HepG2 (cell line): Measurements from ENCODE around the gene ANKRD10. TPM values are rescaled to one million over a fixed set of nuclear protein-coding genes. Genes with fewer than 3 reads are reported as not detected.

Source experiments
- CENPT ChIP-seq: sonication (generic); formaldehyde crosslinking; IDR thresholded peaks from 2 replicates; pipeline ENCODE4 v1.8.0; 2022; ENCODE audit warnings: low read depth, mild to moderate bottlenecking, moderate library complexity, missing genetic modification reagents
- HMG20B ChIP-seq: conservative IDR thresholded peaks from 2 replicates; pipeline ENCODE4 v1.6.1; 2016; ENCODE audit warnings: missing genetic modification reagents, missing compliant biosample characterization
- HOXA5 ChIP-seq: sonication (generic); formaldehyde crosslinking; IDR thresholded peaks from 2 replicates; pipeline ENCODE4 v1.4.0; 2020; ENCODE audit warnings: missing genetic modification reagents
- HOXD1 ChIP-seq: sonication (generic); formaldehyde crosslinking; IDR thresholded peaks from 2 replicates; pipeline ENCODE4 v1.5.0; 2020; ENCODE audit warnings: missing genetic modification reagents
- KLF15 ChIP-seq: sonication (generic); formaldehyde crosslinking; IDR thresholded peaks from 2 replicates; pipeline ENCODE4 v1.8.1; 2023; ENCODE audit warnings: borderline replicate concordance, mild to moderate bottlenecking, inconsistent platforms, missing genetic modification reagents, mixed read lengths
- MAZ ChIP-seq, 2 experiments: sonication (generic) in 1 of 2; formaldehyde crosslinking in 1 of 2; IDR thresholded peaks; 2 replicates each; pipeline versions ENCODE4 v1.5.0 to v1.6.1; 2012 to 2020; ENCODE audit warnings: low read depth in 2 of 2, mild to moderate bottlenecking in 2 of 2, borderline replicate concordance in 1 of 2, improper control_type of control experiment in 1 of 2, low read length in 1 of 2, missing genetic modification reagents in 1 of 2, moderate library complexity in 1 of 2
- NBN ChIP-seq: fragments of 450-650 bp; conservative IDR thresholded peaks from 2 replicates; pipeline ENCODE4 v1.6.1; 2017
- PITX1 ChIP-seq: sonication (generic); formaldehyde crosslinking; IDR thresholded peaks from 2 replicates; pipeline ENCODE4 v1.5.1; 2020; ENCODE audit warnings: mild to moderate bottlenecking, missing genetic modification reagents
- RFX3 ChIP-seq: IDR thresholded peaks from 2 replicates; pipeline ENCODE4 v1.6.1; 2016; ENCODE audit warnings: missing biosample characterization, missing genetic modification reagents
- RFXAP ChIP-seq: sonication (generic); formaldehyde crosslinking; IDR thresholded peaks from 2 replicates; pipeline ENCODE4 v1.4.0; 2020; ENCODE audit warnings: missing genetic modification reagents, borderline replicate concordance
- SMAD9 ChIP-seq: sonication (generic); formaldehyde crosslinking; IDR thresholded peaks from 2 replicates; pipeline ENCODE4 v1.5.1; 2020; ENCODE audit warnings: mild to moderate bottlenecking, missing genetic modification reagents
- ZBTB38 ChIP-seq: sonication (generic); formaldehyde crosslinking; IDR thresholded peaks from 2 replicates; pipeline ENCODE4 v1.5.1; 2020; ENCODE audit warnings: mild to moderate bottlenecking, missing genetic modification reagents
- ZBTB42 ChIP-seq: sonication (generic); formaldehyde crosslinking; IDR thresholded peaks from 2 replicates; pipeline ENCODE4 v1.5.0; 2020; ENCODE audit warnings: mild to moderate bottlenecking, missing genetic modification reagents
- ZC3H13 ChIP-seq: sonication (generic); formaldehyde crosslinking; IDR thresholded peaks from 2 replicates; pipeline ENCODE4 v1.8.1; 2023; ENCODE audit warnings: mild to moderate bottlenecking, missing genetic modification reagents, moderate library complexity
- ZMAT3 ChIP-seq: sonication (generic); formaldehyde crosslinking; conservative IDR thresholded peaks from 2 replicates; pipeline ENCODE4 v1.7.0; 2021; ENCODE audit warnings: missing genetic modification reagents
- ZNF160 ChIP-seq: sonication (generic); formaldehyde crosslinking; IDR thresholded peaks from 2 replicates; pipeline ENCODE4 v1.8.0; 2022; ENCODE audit warnings: mild to moderate bottlenecking, inconsistent platforms, missing genetic modification reagents
- ZNF333 ChIP-seq: sonication (generic); formaldehyde crosslinking; IDR thresholded peaks from 2 replicates; pipeline ENCODE4 v1.4.0; 2020; ENCODE audit warnings: mild to moderate bottlenecking, missing genetic modification reagents, borderline replicate concordance
- ZNF570 ChIP-seq: sonication (generic); formaldehyde crosslinking; IDR thresholded peaks from 2 replicates; pipeline ENCODE4 v1.4.0; 2020; ENCODE audit warnings: mild to moderate bottlenecking, missing genetic modification reagents, borderline replicate concordance
- ZNF720 ChIP-seq: sonication (generic); formaldehyde crosslinking; IDR thresholded peaks from 2 replicates; pipeline ENCODE4 v1.4.0; 2020; ENCODE audit warnings: missing genetic modification reagents
- ZNF775 ChIP-seq: sonication (generic); formaldehyde crosslinking; IDR thresholded peaks from 2 replicates; pipeline ENCODE4 v1.4.0; 2020; ENCODE audit warnings: missing genetic modification reagents, mild to moderate bottlenecking, moderate library complexity, borderline replicate concordance
- ZZZ3 ChIP-seq: sonication (generic); formaldehyde crosslinking; IDR thresholded peaks from 2 replicates; pipeline ENCODE4 v1.4.0; 2020; ENCODE audit warnings: missing genetic modification reagents, mild to moderate bottlenecking, borderline replicate concordance
- polyA plus RNA-seq, 8 experiments: library from polyadenylated mRNA; depleted of rRNA in 3 of 8; stranded (reverse) in 7 of 8; unstranded in 1 of 8; fragments of >200 nt; fragmentation: Illumina TruSeq in 4 of 8; extraction: Trizol in 4 of 8; gene quantifications; 2 replicates each; pipeline versions ENCODE4 v1.2.1 to v1.2.3, GENCODE V29; 2011 to 2016; ENCODE audit warnings: low read depth in 4 of 8, missing spikeins in 1 of 8, mixed read lengths in 1 of 8; ENCODE audit not compliant: insufficient read depth in 1 of 8
- total RNA-seq, 5 experiments: library from RNA; depleted of rRNA; stranded (reverse); fragments of >200 nt; fragmentation: Illumina TruSeq; extraction: Trizol; gene quantifications; 2 replicates each; pipeline ENCODE4 v1.2.3, GENCODE V29; 2016; ENCODE audit warnings: low read depth in 1 of 5
- TF ChIP-seq, protein P1 (sequence below): IDR thresholded peaks from 2 replicates; pipeline ENCODE4 v1.6.1; 2016; ENCODE audit warnings: low read depth, missing genetic modification reagents, missing compliant biosample characterization
- TF ChIP-seq, protein P2 (sequence below): IDR thresholded peaks from 2 replicates; pipeline ENCODE4 v1.6.1; 2016; ENCODE audit warnings: low read depth, borderline replicate concordance
- TF ChIP-seq, protein P3 (sequence below): sonication (generic); formaldehyde crosslinking; IDR thresholded peaks from 2 replicates; pipeline ENCODE4 v1.8.0; 2022; ENCODE audit warnings: mild to moderate bottlenecking, missing genetic modification reagents

The ANKRD10 gene
- total and polyA plus RNA-seq, 2 of the 13 experiments (the other 11 are each of a cell fraction or from before 2014, with no cell fraction given), result 108 to 115 TPM

GRCh38 chr13:110915057-110915873, at the start of gene ANKRD10 (continued):
- TF ChIP-seq KLF15 (CRISPR knock-in tag), result no peak
- TF ChIP-seq ZNF160 (CRISPR knock-in tag), result peak; percentile 30; the same call in 1 of the 2 replicates
- TF ChIP-seq HOXA5 (CRISPR knock-in tag), result peak; percentile 78
- 0 out of 2 replicates have a peak, but pooled peaks have one; percentile 36 for TF ChIP-seq RFXAP (CRISPR knock-in tag)
- TF ChIP-seq, protein P1, sequence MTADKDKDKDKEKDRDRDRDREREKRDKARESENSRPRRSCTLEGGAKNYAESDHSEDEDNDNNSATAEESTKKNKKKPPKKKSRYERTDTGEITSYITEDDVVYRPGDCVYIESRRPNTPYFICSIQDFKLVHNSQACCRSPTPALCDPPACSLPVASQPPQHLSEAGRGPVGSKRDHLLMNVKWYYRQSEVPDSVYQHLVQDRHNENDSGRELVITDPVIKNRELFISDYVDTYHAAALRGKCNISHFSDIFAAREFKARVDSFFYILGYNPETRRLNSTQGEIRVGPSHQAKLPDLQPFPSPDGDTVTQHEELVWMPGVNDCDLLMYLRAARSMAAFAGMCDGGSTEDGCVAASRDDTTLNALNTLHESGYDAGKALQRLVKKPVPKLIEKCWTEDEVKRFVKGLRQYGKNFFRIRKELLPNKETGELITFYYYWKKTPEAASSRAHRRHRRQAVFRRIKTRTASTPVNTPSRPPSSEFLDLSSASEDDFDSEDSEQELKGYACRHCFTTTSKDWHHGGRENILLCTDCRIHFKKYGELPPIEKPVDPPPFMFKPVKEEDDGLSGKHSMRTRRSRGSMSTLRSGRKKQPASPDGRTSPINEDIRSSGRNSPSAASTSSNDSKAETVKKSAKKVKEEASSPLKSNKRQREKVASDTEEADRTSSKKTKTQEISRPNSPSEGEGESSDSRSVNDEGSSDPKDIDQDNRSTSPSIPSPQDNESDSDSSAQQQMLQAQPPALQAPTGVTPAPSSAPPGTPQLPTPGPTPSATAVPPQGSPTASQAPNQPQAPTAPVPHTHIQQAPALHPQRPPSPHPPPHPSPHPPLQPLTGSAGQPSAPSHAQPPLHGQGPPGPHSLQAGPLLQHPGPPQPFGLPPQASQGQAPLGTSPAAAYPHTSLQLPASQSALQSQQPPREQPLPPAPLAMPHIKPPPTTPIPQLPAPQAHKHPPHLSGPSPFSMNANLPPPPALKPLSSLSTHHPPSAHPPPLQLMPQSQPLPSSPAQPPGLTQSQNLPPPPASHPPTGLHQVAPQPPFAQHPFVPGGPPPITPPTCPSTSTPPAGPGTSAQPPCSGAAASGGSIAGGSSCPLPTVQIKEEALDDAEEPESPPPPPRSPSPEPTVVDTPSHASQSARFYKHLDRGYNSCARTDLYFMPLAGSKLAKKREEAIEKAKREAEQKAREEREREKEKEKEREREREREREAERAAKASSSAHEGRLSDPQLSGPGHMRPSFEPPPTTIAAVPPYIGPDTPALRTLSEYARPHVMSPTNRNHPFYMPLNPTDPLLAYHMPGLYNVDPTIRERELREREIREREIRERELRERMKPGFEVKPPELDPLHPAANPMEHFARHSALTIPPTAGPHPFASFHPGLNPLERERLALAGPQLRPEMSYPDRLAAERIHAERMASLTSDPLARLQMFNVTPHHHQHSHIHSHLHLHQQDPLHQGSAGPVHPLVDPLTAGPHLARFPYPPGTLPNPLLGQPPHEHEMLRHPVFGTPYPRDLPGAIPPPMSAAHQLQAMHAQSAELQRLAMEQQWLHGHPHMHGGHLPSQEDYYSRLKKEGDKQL (CRISPR knock-in tag), result no peak
- TF ChIP-seq ZZZ3 (CRISPR knock-in tag), result no peak
- no peak for TF ChIP-seq HMG20B (CRISPR knock-in tag)
- TF ChIP-seq MAZ (IDR thresholded peaks at IDR 0.05; ENCODE audit: borderline replicate concordance, low read depth, low read length), result peak; percentile 83
- TF ChIP-seq MAZ (CRISPR knock-in tag; IDR thresholded peaks at IDR 0.05; ENCODE audit: low read depth), result peak; percentile 6
- no peak for TF ChIP-seq SMAD9 (CRISPR knock-in tag)
- no peak for TF ChIP-seq ZNF333
- peak; percentile 67; the same call in 1 of the 2 replicates for TF ChIP-seq ZC3H13
- TF ChIP-seq PITX1 (CRISPR knock-in tag), result no peak
- TF ChIP-seq ZNF775 (CRISPR knock-in tag), result no peak
- TF ChIP-seq ZBTB38 (CRISPR knock-in tag), result no peak
- TF ChIP-seq ZNF570, result no peak
- TF ChIP-seq, protein P2, sequence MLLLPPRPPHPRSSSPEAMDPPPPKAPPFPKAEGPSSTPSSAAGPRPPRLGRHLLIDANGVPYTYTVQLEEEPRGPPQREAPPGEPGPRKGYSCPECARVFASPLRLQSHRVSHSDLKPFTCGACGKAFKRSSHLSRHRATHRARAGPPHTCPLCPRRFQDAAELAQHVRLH (CRISPR knock-in tag), result peak; percentile 8; the same call in 1 of the 2 replicates
- no peak for TF ChIP-seq ZBTB42 (CRISPR knock-in tag)
- TF ChIP-seq HOXD1, result no peak
- TF ChIP-seq CENPT, result no peak
- no peak for TF ChIP-seq ZMAT3 (CRISPR knock-in tag)
- TF ChIP-seq RFX3 (CRISPR knock-in tag), result no peak
- TF ChIP-seq ZNF720 (CRISPR knock-in tag), result no peak
- TF ChIP-seq, protein P3, sequence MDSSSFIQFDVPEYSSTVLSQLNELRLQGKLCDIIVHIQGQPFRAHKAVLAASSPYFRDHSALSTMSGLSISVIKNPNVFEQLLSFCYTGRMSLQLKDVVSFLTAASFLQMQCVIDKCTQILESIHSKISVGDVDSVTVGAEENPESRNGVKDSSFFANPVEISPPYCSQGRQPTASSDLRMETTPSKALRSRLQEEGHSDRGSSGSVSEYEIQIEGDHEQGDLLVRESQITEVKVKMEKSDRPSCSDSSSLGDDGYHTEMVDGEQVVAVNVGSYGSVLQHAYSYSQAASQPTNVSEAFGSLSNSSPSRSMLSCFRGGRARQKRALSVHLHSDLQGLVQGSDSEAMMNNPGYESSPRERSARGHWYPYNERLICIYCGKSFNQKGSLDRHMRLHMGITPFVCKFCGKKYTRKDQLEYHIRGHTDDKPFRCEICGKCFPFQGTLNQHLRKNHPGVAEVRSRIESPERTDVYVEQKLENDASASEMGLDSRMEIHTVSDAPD, result no peak
- no peak for TF ChIP-seq NBN
